Suprapubic skin (tissue), 4 donors: ENCODE data around the gene GNAI2. TPM values are rescaled to one million over a fixed set of nuclear protein-coding genes. Genes with fewer than 3 reads are reported as not detected.

Experiments
- DNase-seq, 2 donors: peaks; one replicate each; pipeline ENCODE4 v3.0.0-alpha.2; 2019; ENCODE audit warnings: low spot score in 2 of 2
- H3K27ac ChIP-seq: fragments of 200-600 bp; sonication (generic); one replicate; pipeline ENCODE4 v1.5.1; 2019
- H3K27me3 ChIP-seq: fragments of 200-600 bp; sonication (generic); one replicate; pipeline ENCODE4 v1.5.1; 2019
- H3K36me3 ChIP-seq: fragments of 200-600 bp; sonication (generic); one replicate; pipeline ENCODE4 v1.5.1; 2019
- H3K4me1 ChIP-seq: fragments of 200-600 bp; sonication (generic); one replicate; pipeline ENCODE4 v1.5.1; 2019
- H3K4me3 ChIP-seq: fragments of 200-600 bp; sonication (generic); one replicate; pipeline ENCODE4 v1.5.1; 2019; ENCODE audit warnings: mild to moderate bottlenecking
- H3K9me3 ChIP-seq: fragments of 200-600 bp; sonication (generic); one replicate; pipeline ENCODE4 v1.5.1; 2019
- EP300 ChIP-seq: sonication (generic); formaldehyde crosslinking; IDR thresholded peaks from one replicate; pipeline ENCODE4 v1.6.1; 2017; ENCODE audit warnings: antibody characterized with exemption
- POLR2A ChIP-seq, 2 donors: fragments of 450-650 bp; IDR thresholded peaks; one replicate each; pipeline ENCODE4 v1.6.1; 2017; ENCODE audit warnings: antibody characterized with exemption in 2 of 2, mild to moderate bottlenecking in 2 of 2, moderate library complexity in 2 of 2
- POLR2AphosphoS5 ChIP-seq, 3 donors: sonication (generic); formaldehyde crosslinking; IDR thresholded peaks; one replicate each; pipeline ENCODE4 v1.6.1; 2017; ENCODE audit warnings: antibody characterized with exemption in 3 of 3
- WGBS: methylation state at CpG from one replicate; pipeline ENCODE4 v1.1.5; 2018; 5-methylcytosine and 5-hydroxymethylcytosine counted together
- total RNA-seq, 4 donors: library from RNA; depleted of rRNA; stranded (reverse); fragments of >200 nt; gene quantifications; one replicate each; pipeline ENCODE4 v1.1.0, GENCODE V29; 2016
- TF ChIP-seq, protein P1 (sequence below), 2 donors: fragments of 200-600 bp in 1 of 2; fragments of 450-650 bp in 1 of 2; sonication (generic) in 1 of 2; IDR thresholded peaks; one replicate each; pipeline ENCODE4 v1.5.1; 2016 to 2019; ENCODE audit warnings: antibody characterized with exemption in 2 of 2, mild to moderate bottlenecking in 1 of 2, moderate library complexity in 1 of 2

GNAI2 gene
- total RNA-seq, 4 donors from 2014 or later: 70.9 to 91.3 (median 76.7) TPM

DNA sequence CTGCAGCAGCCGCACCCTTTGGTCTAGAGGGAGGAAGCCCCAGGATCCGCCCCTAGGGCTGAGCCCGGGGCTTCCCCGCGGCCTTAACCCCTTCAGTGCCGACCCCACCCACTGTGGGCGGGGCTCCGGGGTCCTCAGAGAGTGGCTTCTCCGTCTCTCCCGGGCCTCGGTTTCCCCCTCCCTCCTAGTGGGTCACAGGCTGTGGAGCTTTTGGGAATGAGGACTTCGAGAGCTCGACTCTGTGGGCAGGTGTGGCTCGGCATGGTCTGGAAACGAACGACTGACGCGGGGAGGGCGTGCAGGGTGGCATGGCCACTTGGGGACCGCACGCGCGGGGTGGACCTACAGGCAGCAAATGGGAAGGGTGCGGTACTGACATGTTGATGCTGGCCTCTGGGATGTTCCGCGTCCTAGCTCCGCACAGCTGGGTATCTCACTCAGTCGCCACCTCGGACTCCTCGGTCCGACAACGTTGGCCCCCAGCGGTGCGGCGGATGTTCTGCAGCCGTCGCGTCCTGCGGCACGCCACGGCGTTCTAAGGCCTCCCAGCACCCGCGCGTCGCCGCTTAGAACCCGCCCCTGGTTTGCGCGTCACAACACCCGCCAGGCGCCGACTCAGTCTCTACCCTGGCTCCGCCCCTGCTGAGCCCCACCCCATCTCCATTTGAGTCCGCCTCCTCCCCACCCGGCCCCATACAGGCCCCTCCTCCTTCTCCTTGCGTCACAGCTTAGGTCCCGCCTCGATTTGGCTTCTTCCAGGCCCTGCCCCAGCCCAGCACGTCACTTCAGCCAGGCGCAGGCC, 63.0 kb downstream of the GNAI2 start, which contains the start of the genes HYAL3 and NAA80:
Gene HYAL3, minus strand, starts transcription at position 570 of the 802 bp plus-strand sequence. CDS start 3,803 bp downstream, outside the sequence.
Gene NAA80, minus strand, starts transcription at position 570 of the 802 bp plus-strand sequence. CDS start 1,942 bp downstream, outside the sequence.
- 0% methylated on average over 40 of the region's 61 CpGs for WGBS
- Histone ChIP-seq H3K36me3 (peaks cover 9% of the 10 kb centered on the region), H3K27me3 (no peaks in the 10 kb centered on the region), H3K9me3 (no peaks in the 10 kb centered on the region), H3K27ac (peak within 1 kb of the TSS; percentile 89), H3K4me1 (peaks cover 47% of the 10 kb centered on the region), H3K4me3 (peak within 1 kb of the TSS; percentile 71)
- TF ChIP-seq POLR2A (IDR thresholded peaks at IDR 0.05) (peak; percentile 42 to 54), EP300 (no peak), POLR2AphosphoS5 (IDR thresholded peaks at IDR 0.05) (peak in 2 of 3 donors; percentile 66 to 70)
- TF ChIP-seq, protein P1, sequence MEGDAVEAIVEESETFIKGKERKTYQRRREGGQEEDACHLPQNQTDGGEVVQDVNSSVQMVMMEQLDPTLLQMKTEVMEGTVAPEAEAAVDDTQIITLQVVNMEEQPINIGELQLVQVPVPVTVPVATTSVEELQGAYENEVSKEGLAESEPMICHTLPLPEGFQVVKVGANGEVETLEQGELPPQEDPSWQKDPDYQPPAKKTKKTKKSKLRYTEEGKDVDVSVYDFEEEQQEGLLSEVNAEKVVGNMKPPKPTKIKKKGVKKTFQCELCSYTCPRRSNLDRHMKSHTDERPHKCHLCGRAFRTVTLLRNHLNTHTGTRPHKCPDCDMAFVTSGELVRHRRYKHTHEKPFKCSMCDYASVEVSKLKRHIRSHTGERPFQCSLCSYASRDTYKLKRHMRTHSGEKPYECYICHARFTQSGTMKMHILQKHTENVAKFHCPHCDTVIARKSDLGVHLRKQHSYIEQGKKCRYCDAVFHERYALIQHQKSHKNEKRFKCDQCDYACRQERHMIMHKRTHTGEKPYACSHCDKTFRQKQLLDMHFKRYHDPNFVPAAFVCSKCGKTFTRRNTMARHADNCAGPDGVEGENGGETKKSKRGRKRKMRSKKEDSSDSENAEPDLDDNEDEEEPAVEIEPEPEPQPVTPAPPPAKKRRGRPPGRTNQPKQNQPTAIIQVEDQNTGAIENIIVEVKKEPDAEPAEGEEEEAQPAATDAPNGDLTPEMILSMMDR (IDR thresholded peaks at IDR 0.05): peak; percentile 43 to 54
- peak; percentile 100 for DNase-seq

DNA sequence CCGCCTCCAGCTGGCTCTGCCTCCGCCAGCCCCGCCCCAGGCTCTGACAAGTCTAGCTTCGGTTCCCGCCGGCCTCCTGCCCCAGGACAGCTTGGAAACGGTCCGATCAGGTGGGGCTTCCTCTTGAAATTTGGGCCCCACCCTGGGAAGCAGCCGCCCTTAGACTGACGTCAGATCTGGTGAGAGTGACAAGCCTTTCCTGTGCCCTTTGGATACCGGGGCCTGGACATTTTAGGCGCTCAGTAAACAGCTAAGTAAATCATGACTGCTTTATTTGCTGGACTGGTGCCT, 63.6 kb downstream of the GNAI2 start:
- Histone ChIP-seq H3K9me3 (no peaks in the 10 kb centered on the region), H3K36me3 (peaks cover 9% of the 10 kb centered on the region), H3K4me3 (peak overlapping the region; percentile 71), H3K27ac (peak overlapping the region; percentile 89), H3K4me1 (peaks cover 47% of the 10 kb centered on the region), H3K27me3 (no peaks in the 10 kb centered on the region)
- peak in 2 of 3 donors; percentile 14 to 28 for TF ChIP-seq POLR2AphosphoS5 (IDR thresholded peaks at IDR 0.05)
- TF ChIP-seq, protein P1 (IDR thresholded peaks at IDR 0.05): no peak
- no peak for DNase-seq
- 2% methylated on average over 6 of the region's 12 CpGs for WGBS

DNA sequence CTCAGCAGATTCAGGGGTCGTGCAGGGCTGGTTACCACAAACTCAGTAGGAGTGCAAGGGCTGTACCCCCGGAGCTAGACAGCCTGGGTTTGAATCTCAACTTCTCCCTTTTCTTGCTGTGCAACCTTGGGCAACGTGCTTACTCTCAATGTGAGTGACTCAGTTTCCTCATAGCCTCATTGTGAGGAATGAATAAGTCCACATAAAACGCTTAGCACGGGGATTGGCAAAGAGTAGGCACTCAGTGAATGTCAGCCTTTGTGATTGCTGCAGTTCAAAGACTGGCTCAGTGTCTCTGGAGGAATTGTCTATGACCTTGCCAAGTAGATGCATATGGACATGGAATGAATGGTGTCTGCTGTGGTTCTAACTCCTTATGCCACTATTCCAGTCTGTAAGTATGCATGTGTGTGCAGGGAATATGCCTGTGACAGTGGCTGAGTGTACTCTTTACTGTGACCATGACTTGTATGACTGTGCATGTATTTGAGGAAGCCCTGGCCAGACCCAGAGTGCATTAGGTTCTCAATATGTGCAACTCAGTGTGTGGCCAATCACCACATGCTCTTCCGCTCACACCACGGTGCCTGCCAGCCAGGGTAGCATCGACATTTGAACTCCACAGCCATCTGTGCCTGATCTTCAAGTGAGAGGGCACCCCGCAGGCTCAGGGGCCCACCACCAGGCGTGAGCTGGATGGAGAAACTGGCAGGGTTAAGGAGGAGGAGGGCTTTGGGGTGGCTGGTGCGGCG, 64.1 kb downstream of the GNAI2 start:
- TF ChIP-seq, protein P1 (IDR thresholded peaks at IDR 0.05): no peak
- no peak for TF ChIP-seq POLR2AphosphoS5 (IDR thresholded peaks at IDR 0.05)
- no peak for TF ChIP-seq POLR2A (IDR thresholded peaks at IDR 0.05)
- TF ChIP-seq EP300: no peak
- Histone ChIP-seq H3K4me3 (peak overlapping the region; percentile 71), H3K4me1 (peaks cover 47% of the 10 kb centered on the region), H3K27me3 (no peaks in the 10 kb centered on the region), H3K9me3 (no peaks in the 10 kb centered on the region), H3K36me3 (peaks cover 9% of the 10 kb centered on the region), H3K27ac (peak overlapping the region; percentile 89)
- peak in 1 of 2 donors; percentile 77 for DNase-seq
- 42% methylated on average over 9 of the region's 12 CpGs for WGBS

DNA sequence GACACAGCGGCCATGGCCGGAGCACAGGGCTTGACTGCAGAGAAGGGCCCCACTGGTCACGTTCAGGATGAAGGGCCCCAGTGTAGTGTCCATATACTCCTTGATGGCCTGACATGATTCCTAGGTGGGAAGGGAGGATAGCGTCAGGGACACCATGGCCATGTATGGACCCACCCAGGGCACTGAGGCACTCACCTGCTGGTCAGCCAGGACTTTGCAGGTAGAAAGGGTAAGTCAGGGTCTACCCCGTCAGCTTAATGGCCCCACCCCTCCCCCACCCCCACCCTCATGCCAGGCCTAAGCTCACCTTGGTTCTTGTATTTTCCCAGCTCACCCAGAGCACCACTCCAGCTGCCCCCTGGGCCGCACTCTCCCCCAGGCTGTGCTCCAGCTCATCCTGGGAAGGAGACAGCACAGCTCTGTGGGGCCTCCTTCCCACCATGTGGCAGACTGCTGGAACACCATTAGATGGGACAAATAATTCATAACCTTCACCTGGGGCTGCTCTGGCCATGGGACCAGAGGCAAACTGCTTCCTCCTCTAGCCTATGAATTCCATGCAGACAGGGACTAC, 64.8 kb downstream of the GNAI2 start:
- WGBS: 90% methylated on average over 3 of the region's 6 CpGs
- no peaks in the 10 kb centered on the region for H3K27me3 ChIP-seq
- peak overlapping the region; percentile 89 for H3K27ac ChIP-seq

More for the DNA sequence above, 64.8 kb downstream of the GNAI2 start:
- TF ChIP-seq POLR2AphosphoS5 (IDR thresholded peaks at IDR 0.05) (no peak), EP300 (no peak), POLR2A (IDR thresholded peaks at IDR 0.05) (no peak)
- TF ChIP-seq, protein P1 (IDR thresholded peaks at IDR 0.05): no peak
- Histone ChIP-seq H3K9me3 (no peaks in the 10 kb centered on the region), H3K36me3 (peaks cover 9% of the 10 kb centered on the region), H3K4me1 (peaks cover 47% of the 10 kb centered on the region), H3K4me3 (no peak overlapping the region)
- no peak for DNase-seq
